ENCODE measurements around the gene IPO4.

Gene IPO4

GRCh38 chr14:24198814-24199524 lies 10.4 kb upstream of the IPO4 start:
- TF ChIP-seq REST (IDR thresholded peaks at IDR 0.05; ENCODE audit: insufficient read depth in 1 of 2, low read depth in 2 of 2, low read length in 2 of 2) (no peak), POLR2AphosphoS5 (IDR thresholded peaks at IDR 0.05; ENCODE audit: low read depth, low read length) (no peak), TAF1 (IDR thresholded peaks at IDR 0.05; ENCODE audit: borderline replicate concordance, insufficient read depth, low read length) (no peak), SIN3A (IDR thresholded peaks at IDR 0.05; ENCODE audit: borderline replicate concordance, insufficient read depth, low read length) (no peak), FOXP2 (optimal IDR thresholded peaks at IDR 0.05; ENCODE audit: borderline replicate concordance, extremely low read depth, extremely low read length, insufficient read depth) (no peak)

- TF ChIP-seq SIN3A (IDR thresholded peaks at IDR 0.05; ENCODE audit: borderline replicate concordance, insufficient read depth, low read length) (no peak), TAF1 (IDR thresholded peaks at IDR 0.05; ENCODE audit: borderline replicate concordance, insufficient read depth, low read length) (no peak), FOXP2 (optimal IDR thresholded peaks at IDR 0.05; ENCODE audit: borderline replicate concordance, extremely low read depth, extremely low read length, insufficient read depth) (no peak), REST (IDR thresholded peaks at IDR 0.05; ENCODE audit: insufficient read depth in 1 of 2, low read depth in 2 of 2, low read length in 2 of 2) (no peak), POLR2AphosphoS5 (IDR thresholded peaks at IDR 0.05; ENCODE audit: low read depth, low read length) (no peak)
Observed at GRCh38 chr14:24197056-24197450, 8.4 kb upstream of the IPO4 start.

GRCh38 chr14:24196071-24197055 lies 7.7 kb upstream of the IPO4 start:
- TF ChIP-seq SIN3A (IDR thresholded peaks at IDR 0.05; ENCODE audit: borderline replicate concordance, insufficient read depth, low read length): no peak
- no peak for TF ChIP-seq REST (IDR thresholded peaks at IDR 0.05; ENCODE audit: insufficient read depth in 1 of 2, low read depth in 2 of 2, low read length in 2 of 2)
- TF ChIP-seq POLR2AphosphoS5 (IDR thresholded peaks at IDR 0.05; ENCODE audit: low read depth, low read length): no peak
- no peak for TF ChIP-seq TAF1 (IDR thresholded peaks at IDR 0.05; ENCODE audit: borderline replicate concordance, insufficient read depth, low read length)
- TF ChIP-seq FOXP2 (optimal IDR thresholded peaks at IDR 0.05; ENCODE audit: borderline replicate concordance, extremely low read depth, extremely low read length, insufficient read depth): no peak

GRCh38 chr14:24195186-24196070 lies 6.8 kb upstream of the IPO4 start, which contains the start of gene TM9SF1:
TSS of gene TM9SF1 (minus strand) at chr14:24195441. CDS start at chr14:24195019, 422 bp downstream.
- TF ChIP-seq SIN3A (IDR thresholded peaks at IDR 0.05; ENCODE audit: borderline replicate concordance, insufficient read depth, low read length): 0 out of 2 replicates have a peak, but pooled peaks have one; percentile 31
- TF ChIP-seq FOXP2 (optimal IDR thresholded peaks at IDR 0.05; ENCODE audit: borderline replicate concordance, extremely low read depth, extremely low read length, insufficient read depth): no peak
- TF ChIP-seq POLR2AphosphoS5 (IDR thresholded peaks at IDR 0.05; ENCODE audit: low read depth, low read length): peak; percentile 38
- no peak for TF ChIP-seq REST (IDR thresholded peaks at IDR 0.05; ENCODE audit: insufficient read depth in 1 of 2, low read depth in 2 of 2, low read length in 2 of 2)
- TF ChIP-seq TAF1 (IDR thresholded peaks at IDR 0.05; ENCODE audit: borderline replicate concordance, insufficient read depth, low read length): 0 out of 2 replicates have a peak, but pooled peaks have one; percentile 32

Measured in PFSK-1 (cell line).